GM12872 (cell line): ENCODE measurements around the gene SPATA31D3.
"Not testable (repeated sequence)": the region's sequence is repeated elsewhere in the genome, so short reads cannot be mapped to it uniquely, and the experiment has no call there.

ENCODE experiments used
- CTCF ChIP-seq: IDR thresholded peaks from 3 replicates; pipeline ENCODE4 v1.5.1; 2011; ENCODE audit warnings: low read depth, mild to moderate bottlenecking, low read length, moderate library complexity; ENCODE audit not compliant: insufficient read depth

Gene SPATA31D3

DNA sequence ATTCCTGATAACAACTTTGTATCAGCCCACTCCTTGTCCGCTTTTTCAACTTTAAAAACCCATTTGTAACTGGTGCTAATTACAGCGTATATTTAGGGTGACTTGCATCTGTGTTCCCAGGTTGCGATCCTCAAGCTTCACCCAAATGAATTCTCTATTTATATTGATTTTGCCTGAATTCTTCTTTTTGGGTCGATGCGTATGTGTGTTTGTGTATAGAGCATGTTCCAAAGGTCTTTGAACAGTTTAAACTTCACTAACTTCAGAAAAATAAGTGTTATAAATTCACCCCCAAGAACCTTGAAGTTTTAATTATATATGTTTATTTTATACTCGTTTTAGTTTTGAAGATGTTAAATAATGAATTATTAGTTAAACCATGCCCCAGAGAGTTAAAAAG lies 31.2 kb upstream of the SPATA31D3 start:
- no peak for TF ChIP-seq CTCF

GRCh38 chr9:81915801-81916505 lies 27.3 kb upstream of the SPATA31D3 start:
- TF ChIP-seq CTCF, result no peak

DNA sequence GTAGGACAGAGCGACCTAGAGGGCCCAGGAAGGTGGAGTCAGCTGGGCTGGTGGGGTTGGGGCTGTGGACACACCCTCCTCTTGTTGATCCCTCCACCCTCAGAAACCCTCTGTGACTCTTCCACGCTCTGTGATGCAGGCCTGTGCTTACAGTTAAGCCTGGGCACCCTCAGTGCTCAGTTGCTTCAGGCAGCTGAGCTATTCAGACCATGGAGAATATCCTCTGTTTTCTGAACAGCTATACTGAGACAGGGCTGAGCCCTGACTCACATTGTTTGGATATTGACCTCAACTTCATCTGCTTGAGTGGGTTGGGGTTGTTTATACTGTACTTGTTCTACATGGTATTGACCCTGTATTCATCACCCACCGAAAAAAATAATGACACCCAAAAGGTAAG lies 15.0 kb upstream of the SPATA31D3 start, which contains the start of gene SPATA31D4:
Gene SPATA31D4 (plus strand): TSS at position 124 of the 400 bp plus-strand sequence. CDS start 86 bp downstream, at position 210.
- TF ChIP-seq CTCF, result not testable (repeated sequence)

DNA sequence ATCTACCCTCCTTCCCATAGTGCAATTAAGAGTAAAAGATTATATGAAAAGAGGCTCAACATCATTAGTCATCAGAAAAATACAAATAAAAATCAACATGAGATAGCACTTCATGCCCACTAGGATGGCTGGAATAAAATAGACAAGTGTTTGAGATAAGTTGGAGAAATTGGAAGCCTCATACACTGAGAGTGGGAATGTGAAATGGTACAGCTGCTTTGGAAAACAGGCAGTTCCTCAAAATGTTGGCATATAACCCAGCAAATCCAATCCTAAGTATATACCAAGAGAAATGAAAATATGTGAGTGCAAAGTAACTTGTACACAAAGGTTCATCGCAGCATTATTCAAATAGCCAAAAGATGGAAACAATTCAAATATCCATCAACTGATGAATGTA lies 9.8 kb downstream of the SPATA31D3 start:
- no peak for TF ChIP-seq CTCF

DNA sequence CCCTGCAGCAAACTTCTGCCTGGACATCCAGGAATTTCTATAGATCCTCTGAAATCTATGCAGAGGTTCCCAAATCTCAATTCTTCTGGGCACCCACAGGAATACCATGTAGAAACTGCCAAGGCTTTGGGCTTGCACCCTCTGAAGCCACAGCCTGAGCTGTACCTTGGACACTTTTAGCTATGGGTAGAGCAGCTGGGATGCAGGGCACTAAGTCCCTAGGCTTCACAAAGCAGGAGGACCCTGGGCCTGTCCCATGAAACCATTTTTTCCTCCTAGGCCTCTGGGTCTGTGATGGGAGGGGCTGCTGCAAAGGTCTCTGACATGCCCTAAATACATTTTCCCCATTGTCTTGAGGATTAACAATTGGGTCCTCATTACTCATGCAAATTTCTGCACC lies 12.3 kb downstream of the SPATA31D3 start:
- no peak for TF ChIP-seq CTCF

DNA sequence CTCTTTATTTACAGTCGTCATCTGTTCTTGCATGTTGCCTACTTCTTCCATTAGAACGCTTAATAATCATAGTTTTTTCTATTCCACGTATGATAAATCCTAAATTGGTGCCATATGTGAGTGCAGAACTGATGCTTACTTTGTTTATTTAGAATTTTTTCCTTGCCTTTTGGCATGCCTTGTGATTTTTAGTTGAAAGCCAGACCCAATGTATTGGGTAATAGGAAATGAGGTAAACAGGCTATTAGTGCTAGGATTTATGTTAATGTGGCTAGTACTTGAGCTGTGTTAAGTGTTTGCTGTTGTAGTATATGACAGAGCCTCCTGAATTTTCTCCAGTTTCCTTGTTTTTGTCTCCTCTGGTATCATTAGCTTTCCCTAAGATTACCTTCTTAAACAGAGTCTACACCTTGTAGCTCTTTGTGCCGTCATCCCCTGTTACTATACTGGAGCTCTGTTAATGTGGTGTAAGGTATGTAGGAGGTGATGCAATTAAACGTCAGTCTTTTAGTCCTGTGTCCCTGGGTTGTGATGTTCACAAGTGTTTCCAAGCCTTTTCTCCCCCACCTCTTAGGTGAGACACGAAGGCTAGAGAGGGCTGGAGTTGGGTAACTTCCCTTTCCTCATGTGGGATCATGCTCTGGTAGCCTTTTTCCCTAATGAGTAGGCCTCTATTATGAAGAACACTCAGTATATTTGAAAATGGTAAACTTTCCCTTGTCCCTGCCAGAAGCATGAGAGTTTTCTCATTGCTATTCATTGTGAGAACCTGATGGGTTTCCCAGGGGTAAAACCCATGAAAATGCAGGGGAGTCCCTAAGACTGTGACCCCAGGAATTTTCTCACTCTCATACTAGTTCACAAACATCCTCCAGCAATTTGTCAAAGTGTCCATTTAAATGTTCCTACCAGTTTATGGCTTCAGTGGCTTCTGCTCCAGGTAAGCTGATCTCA lies 21.2 kb downstream of the SPATA31D3 start:
- TF ChIP-seq CTCF, result no peak

DNA sequence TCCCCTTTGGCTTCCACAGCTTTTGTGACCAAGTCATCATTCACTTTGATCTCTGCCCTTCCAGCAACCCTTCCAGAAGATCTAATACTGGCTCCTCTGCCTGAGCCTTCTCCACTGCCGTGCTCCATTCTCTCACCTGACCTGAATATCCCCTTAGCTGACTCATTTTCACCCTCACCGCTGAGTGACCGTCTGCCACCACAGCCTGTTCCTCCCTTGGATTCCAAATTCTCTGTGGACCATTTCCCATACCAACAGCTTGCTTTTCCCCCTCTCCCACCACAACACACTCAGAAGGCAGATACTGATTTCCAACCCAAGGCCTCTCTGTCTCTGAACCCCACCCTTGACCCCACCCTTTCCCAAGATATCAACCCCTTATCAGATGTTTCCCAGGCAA lies 24.7 kb downstream of the SPATA31D3 start:
- TF ChIP-seq CTCF, result no peak
